Endothelial cell of umbilical vein (primary cell): Measurements from ENCODE around the gene FSTL4.

Experiments
- EZH2 ChIP-seq: IDR thresholded peaks from 2 replicates; pipeline ENCODE4 v1.6.1; 2012; ENCODE audit warnings: borderline replicate concordance, low read depth, mild to moderate bottlenecking, moderate library complexity, low read length, inconsistent platforms; ENCODE audit not compliant: severe bottlenecking
- JUN ChIP-seq: IDR thresholded peaks from 2 replicates; pipeline ENCODE4 v1.6.1; 2011; ENCODE audit warnings: borderline replicate concordance, low read depth; ENCODE audit not compliant: insufficient read length, insufficient read depth
- MYC ChIP-seq: IDR thresholded peaks from one replicate; pipeline ENCODE4 v1.6.1; 2011; ENCODE audit warnings: mild to moderate bottlenecking, low read depth, low read length
- POLR2A ChIP-seq: IDR thresholded peaks from 2 replicates; pipeline ENCODE4 v1.6.1; 2012; ENCODE audit warnings: low read depth, mild to moderate bottlenecking, control low read depth, low read length
- POLR2AphosphoS5 ChIP-seq: IDR thresholded peaks from 2 replicates; pipeline ENCODE4 v1.6.1; 2012; ENCODE audit warnings: low read depth, mild to moderate bottlenecking, control low read depth, low read length, moderate library complexity; ENCODE audit not compliant: insufficient read depth
- TF ChIP-seq, protein P1 (sequence below), 2 donors: IDR thresholded peaks; 1 replicate in 1 of 2; 2 replicates in 1 of 2; pipeline ENCODE4 v1.5.1; 2011; ENCODE audit warnings: low read length in 2 of 2, mild to moderate bottlenecking in 2 of 2, moderate library complexity in 2 of 2, control low read depth in 1 of 2, inconsistent platforms in 1 of 2, low read depth in 1 of 2; ENCODE audit not compliant: insufficient read depth in 1 of 2; ENCODE audit errors: extremely low read depth in 1 of 2

- TF ChIP-seq, protein P1, sequence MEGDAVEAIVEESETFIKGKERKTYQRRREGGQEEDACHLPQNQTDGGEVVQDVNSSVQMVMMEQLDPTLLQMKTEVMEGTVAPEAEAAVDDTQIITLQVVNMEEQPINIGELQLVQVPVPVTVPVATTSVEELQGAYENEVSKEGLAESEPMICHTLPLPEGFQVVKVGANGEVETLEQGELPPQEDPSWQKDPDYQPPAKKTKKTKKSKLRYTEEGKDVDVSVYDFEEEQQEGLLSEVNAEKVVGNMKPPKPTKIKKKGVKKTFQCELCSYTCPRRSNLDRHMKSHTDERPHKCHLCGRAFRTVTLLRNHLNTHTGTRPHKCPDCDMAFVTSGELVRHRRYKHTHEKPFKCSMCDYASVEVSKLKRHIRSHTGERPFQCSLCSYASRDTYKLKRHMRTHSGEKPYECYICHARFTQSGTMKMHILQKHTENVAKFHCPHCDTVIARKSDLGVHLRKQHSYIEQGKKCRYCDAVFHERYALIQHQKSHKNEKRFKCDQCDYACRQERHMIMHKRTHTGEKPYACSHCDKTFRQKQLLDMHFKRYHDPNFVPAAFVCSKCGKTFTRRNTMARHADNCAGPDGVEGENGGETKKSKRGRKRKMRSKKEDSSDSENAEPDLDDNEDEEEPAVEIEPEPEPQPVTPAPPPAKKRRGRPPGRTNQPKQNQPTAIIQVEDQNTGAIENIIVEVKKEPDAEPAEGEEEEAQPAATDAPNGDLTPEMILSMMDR (IDR thresholded peaks at IDR 0.05; ENCODE audit: extremely low read depth in 1 of 2, insufficient read depth in 1 of 2, low read depth in 1 of 2, low read length in 2 of 2), result no peak
- TF ChIP-seq EZH2 (no peak), JUN (no peak), MYC (no peak), POLR2A (no peak), POLR2AphosphoS5 (no peak)
Observed at GRCh38 chr5:133341915-133342710, 270.2 kb downstream of the FSTL4 start.
